IPS-15b (cell line): ENCODE measurements around the gene ZFYVE28.

ENCODE experiments used
- H3K27me3 ChIP-seq: one replicate; pipeline ENCODE4 v1.6.1; 2013; ENCODE audit warnings: low read length; ENCODE audit not compliant: control insufficient read depth, insufficient read depth
- H3K36me3 ChIP-seq: one replicate; pipeline ENCODE4 v1.6.1; 2013; ENCODE audit warnings: low read length; ENCODE audit not compliant: control insufficient read depth, insufficient read depth
- H3K4me1 ChIP-seq: one replicate; pipeline ENCODE4 v1.6.1; 2013; ENCODE audit warnings: mild to moderate bottlenecking, low read length; ENCODE audit not compliant: control insufficient read depth, insufficient read depth
- H3K4me3 ChIP-seq: one replicate; pipeline ENCODE4 v1.5.1; 2013; ENCODE audit warnings: low read depth, low read length
- H3K9ac ChIP-seq: one replicate; pipeline ENCODE4 v1.6.1; 2013; ENCODE audit warnings: low read depth, mild to moderate bottlenecking, low read length
- H3K9me3 ChIP-seq: one replicate; pipeline ENCODE4 v1.6.1; 2013; ENCODE audit warnings: mild to moderate bottlenecking, low read length; ENCODE audit not compliant: control insufficient read depth, insufficient read depth

Gene ZFYVE28

GRCh38 chr4:2354118-2354517 lies 64.3 kb downstream of the ZFYVE28 start:
- H3K9ac ChIP-seq: no peak overlapping the region
- no peaks in the 10 kb centered on the region for H3K27me3 ChIP-seq
- H3K9me3 ChIP-seq: no peaks in the 10 kb centered on the region
- no peak overlapping the region for H3K4me3 ChIP-seq
- H3K36me3 ChIP-seq: no peaks in the 10 kb centered on the region
- no peaks in the 10 kb centered on the region for H3K4me1 ChIP-seq

GRCh38 chr4:2353222-2354107 lies 65.0 kb downstream of the ZFYVE28 start:
- Histone ChIP-seq H3K4me3 (no peak overlapping the region), H3K4me1 (no peaks in the 10 kb centered on the region), H3K9ac (no peak overlapping the region), H3K27me3 (no peaks in the 10 kb centered on the region), H3K9me3 (no peaks in the 10 kb centered on the region), H3K36me3 (no peaks in the 10 kb centered on the region)

- no peaks in the 10 kb centered on the region for H3K4me1 ChIP-seq
- no peaks in the 10 kb centered on the region for H3K9me3 ChIP-seq
- H3K9ac ChIP-seq: no peak overlapping the region
- no peak overlapping the region for H3K4me3 ChIP-seq
- no peaks in the 10 kb centered on the region for H3K36me3 ChIP-seq
- H3K27me3 ChIP-seq: no peaks in the 10 kb centered on the region
Observed at GRCh38 chr4:2352729-2353221, 65.7 kb downstream of the ZFYVE28 start.

GRCh38 chr4:2352171-2352570 lies 66.3 kb downstream of the ZFYVE28 start:
- no peaks in the 10 kb centered on the region for H3K27me3 ChIP-seq
- no peak overlapping the region for H3K4me3 ChIP-seq
- H3K4me1 ChIP-seq: no peaks in the 10 kb centered on the region
- H3K9ac ChIP-seq: no peak overlapping the region
- H3K9me3 ChIP-seq: no peaks in the 10 kb centered on the region
- H3K36me3 ChIP-seq: no peaks in the 10 kb centered on the region

- Histone ChIP-seq H3K9me3 (no peaks in the 10 kb centered on the region), H3K9ac (no peak overlapping the region), H3K4me1 (no peaks in the 10 kb centered on the region), H3K4me3 (no peak overlapping the region), H3K36me3 (no peaks in the 10 kb centered on the region), H3K27me3 (no peaks in the 10 kb centered on the region)
Observed at GRCh38 chr4:2350982-2351381, 67.5 kb downstream of the ZFYVE28 start.

GRCh38 chr4:2348786-2349185 lies 69.7 kb downstream of the ZFYVE28 start:
- no peaks in the 10 kb centered on the region for H3K9me3 ChIP-seq
- H3K4me1 ChIP-seq: no peaks in the 10 kb centered on the region
- H3K4me3 ChIP-seq: no peak overlapping the region
- no peaks in the 10 kb centered on the region for H3K36me3 ChIP-seq
- H3K27me3 ChIP-seq: no peaks in the 10 kb centered on the region
- H3K9ac ChIP-seq: no peak overlapping the region

GRCh38 chr4:2347190-2347589 lies 71.3 kb downstream of the ZFYVE28 start:
- Histone ChIP-seq H3K9ac (no peak overlapping the region), H3K4me1 (no peaks in the 10 kb centered on the region), H3K36me3 (no peaks in the 10 kb centered on the region), H3K4me3 (no peak overlapping the region), H3K27me3 (no peaks in the 10 kb centered on the region), H3K9me3 (no peaks in the 10 kb centered on the region)

GRCh38 chr4:2343476-2343875 lies 75.0 kb downstream of the ZFYVE28 start:
- H3K9me3 ChIP-seq: no peaks in the 10 kb centered on the region
- no peaks in the 10 kb centered on the region for H3K27me3 ChIP-seq
- H3K36me3 ChIP-seq: no peaks in the 10 kb centered on the region
- H3K4me1 ChIP-seq: no peaks in the 10 kb centered on the region
- no peak overlapping the region for H3K9ac ChIP-seq
- H3K4me3 ChIP-seq: no peak overlapping the region

GRCh38 chr4:2341911-2342652 lies 76.4 kb downstream of the ZFYVE28 start:
- no peak overlapping the region for H3K4me3 ChIP-seq
- no peaks in the 10 kb centered on the region for H3K9me3 ChIP-seq
- H3K4me1 ChIP-seq: no peaks in the 10 kb centered on the region
- no peaks in the 10 kb centered on the region for H3K36me3 ChIP-seq
- H3K9ac ChIP-seq: no peak overlapping the region
- no peaks in the 10 kb centered on the region for H3K27me3 ChIP-seq

- Histone ChIP-seq H3K36me3 (no peaks in the 10 kb centered on the region), H3K4me3 (no peak overlapping the region), H3K4me1 (no peaks in the 10 kb centered on the region), H3K27me3 (no peaks in the 10 kb centered on the region), H3K9me3 (no peaks in the 10 kb centered on the region), H3K9ac (no peak overlapping the region)
Observed at GRCh38 chr4:2341261-2341841, 77.1 kb downstream of the ZFYVE28 start.

GRCh38 chr4:2340272-2341061 lies 78.0 kb downstream of the ZFYVE28 start:
- no peak overlapping the region for H3K9ac ChIP-seq
- H3K9me3 ChIP-seq: no peaks in the 10 kb centered on the region
- no peaks in the 10 kb centered on the region for H3K4me1 ChIP-seq
- no peak overlapping the region for H3K4me3 ChIP-seq
- peaks cover 4% of the 10 kb centered on the region for H3K36me3 ChIP-seq
- H3K27me3 ChIP-seq: no peaks in the 10 kb centered on the region
